Liver (tissue), 9 donors: ENCODE results near the gene CGB7. TPM values are rescaled to one million over a fixed set of nuclear protein-coding genes. Genes with fewer than 3 reads are reported as not detected.

Experiments used
- DNase-seq: peaks from one replicate; pipeline ENCODE4 v3.0.0-alpha.2; 2017; ENCODE audit warnings: low spot score
- H3K27ac ChIP-seq, 2 donors: one replicate each; pipeline ENCODE4 v1.7.0; 2013; ENCODE audit warnings: inconsistent platforms in 2 of 2, low read length in 2 of 2, control low read depth in 1 of 2, low read depth in 1 of 2, mild to moderate bottlenecking in 1 of 2
- H3K27me3 ChIP-seq, 4 donors: one replicate each; pipeline versions ENCODE4 v1.6.1 to v1.7.0; 2013; ENCODE audit warnings: low read length in 3 of 4, inconsistent platforms in 1 of 4, mild to moderate bottlenecking in 1 of 4, moderate library complexity in 1 of 4; ENCODE audit not compliant: control insufficient read depth in 4 of 4, insufficient read depth in 4 of 4
- H3K36me3 ChIP-seq, 4 donors: one replicate each; pipeline versions ENCODE4 v1.6.1 to v1.7.0; 2013; ENCODE audit warnings: low read length in 3 of 4, mild to moderate bottlenecking in 3 of 4, low read depth in 1 of 4, moderate library complexity in 1 of 4; ENCODE audit not compliant: control insufficient read depth in 4 of 4, insufficient read depth in 3 of 4
- H3K4me1 ChIP-seq, 4 donors: one replicate each; pipeline versions ENCODE4 v1.6.1 to v1.7.0; 2013; ENCODE audit warnings: low read length in 3 of 4, mild to moderate bottlenecking in 3 of 4, moderate library complexity in 1 of 4; ENCODE audit not compliant: control insufficient read depth in 4 of 4, insufficient read depth in 4 of 4
- H3K4me3 ChIP-seq, 3 donors: one replicate each; pipeline versions ENCODE4 v1.6.1 to v1.7.0; 2013; ENCODE audit warnings: low read length in 3 of 3, control low read depth in 1 of 3, low read depth in 1 of 3, mild to moderate bottlenecking in 1 of 3
- H3K9ac ChIP-seq, 2 donors: one replicate each; pipeline ENCODE4 v1.7.0; 2013; ENCODE audit warnings: low read length in 2 of 2, mild to moderate bottlenecking in 2 of 2, moderate library complexity in 2 of 2, control low read depth in 1 of 2, low read depth in 1 of 2
- H3K9me3 ChIP-seq, 4 donors: one replicate each; pipeline versions ENCODE4 v1.6.1 to v1.7.0; 2013; ENCODE audit warnings: low read length in 3 of 4; ENCODE audit not compliant: control insufficient read depth in 4 of 4
- FOXA1 ChIP-seq: IDR thresholded peaks from 2 replicates; pipeline ENCODE4 v1.6.1; 2016; ENCODE audit warnings: antibody characterized with exemption
- FOXA2 ChIP-seq: IDR thresholded peaks from 2 replicates; pipeline ENCODE4 v1.6.1; 2016; ENCODE audit warnings: antibody characterized with exemption
- GABPA ChIP-seq, 2 donors: IDR thresholded peaks in 1 of 2; conservative IDR thresholded peaks in 1 of 2; 2 replicates each; pipeline ENCODE4 v1.6.1; 2016; ENCODE audit warnings: antibody characterized with exemption in 2 of 2, mild to moderate bottlenecking in 1 of 2, moderate library complexity in 1 of 2
- HNF4A ChIP-seq, 2 donors: conservative IDR thresholded peaks; 2 replicates each; pipeline ENCODE4 v1.6.1; 2016; ENCODE audit warnings: antibody characterized with exemption in 2 of 2, mild to moderate bottlenecking in 2 of 2
- HNF4G ChIP-seq: IDR thresholded peaks from 2 replicates; pipeline ENCODE4 v1.6.1; 2016; ENCODE audit warnings: antibody characterized with exemption
- JUND ChIP-seq, 2 donors: IDR thresholded peaks; 2 replicates each; pipeline ENCODE4 v1.6.1; 2016; ENCODE audit warnings: antibody characterized with exemption in 2 of 2
- NR2F2 ChIP-seq: IDR thresholded peaks from 2 replicates; pipeline ENCODE4 v1.6.1; 2016; ENCODE audit warnings: antibody characterized with exemption
- SP1 ChIP-seq: IDR thresholded peaks from 2 replicates; pipeline ENCODE4 v1.6.1; 2018; ENCODE audit warnings: antibody characterized with exemption, mild to moderate bottlenecking
- YY1 ChIP-seq: IDR thresholded peaks from 2 replicates; pipeline ENCODE4 v1.6.1; 2016; ENCODE audit warnings: antibody characterized with exemption, mild to moderate bottlenecking
- WGBS: extraction: QIAGEN DNeasy Blood & Tissue Kit; methylation state at CpG from one replicate; pipeline ENCODE4 v1.1.7; 2013; 5-methylcytosine and 5-hydroxymethylcytosine counted together
- polyA plus RNA-seq, 2 donors: library from polyadenylated mRNA; stranded (reverse) in 1 of 2; unstranded in 1 of 2; fragments of 200-250 nt in 1 of 2; fragments of >200 nt in 1 of 2; fragmentation: Nextera tagmentation in 1 of 2; extraction: Ambion mirVana in 1 of 2; gene quantifications; one replicate each; pipeline versions ENCODE4 v1.2.1 to v1.2.3, GENCODE V29; 2013 to 2015
- total RNA-seq, 2 donors: library from RNA; depleted of rRNA; stranded (reverse); fragments of >200 nt; gene quantifications; one replicate each; pipeline ENCODE4 v1.2.3, GENCODE V29; 2014
- TF ChIP-seq, protein P1 (sequence below): IDR thresholded peaks from 2 replicates; pipeline ENCODE4 v1.6.1; 2016; ENCODE audit warnings: antibody characterized with exemption
- TF ChIP-seq, protein P2 (sequence below): IDR thresholded peaks from 2 replicates; pipeline ENCODE4 v1.6.1; 2016; ENCODE audit warnings: antibody characterized with exemption, mild to moderate bottlenecking
- TF ChIP-seq, protein P3 (sequence below): fragments of 150-350 bp; IDR thresholded peaks from 2 replicates; pipeline ENCODE4 v1.5.1; 2017; ENCODE audit warnings: improper control_type of control experiment, low read depth, low read length; ENCODE audit not compliant: missing input control
- donor health status: healthy.
- donor health status: healthy.
- donor health status: healthy.
- donor health status: healthy.
- donor health status: healthy.

Gene CGB7
- total and polyA plus RNA-seq, 4 donors, result not detected

DNA sequence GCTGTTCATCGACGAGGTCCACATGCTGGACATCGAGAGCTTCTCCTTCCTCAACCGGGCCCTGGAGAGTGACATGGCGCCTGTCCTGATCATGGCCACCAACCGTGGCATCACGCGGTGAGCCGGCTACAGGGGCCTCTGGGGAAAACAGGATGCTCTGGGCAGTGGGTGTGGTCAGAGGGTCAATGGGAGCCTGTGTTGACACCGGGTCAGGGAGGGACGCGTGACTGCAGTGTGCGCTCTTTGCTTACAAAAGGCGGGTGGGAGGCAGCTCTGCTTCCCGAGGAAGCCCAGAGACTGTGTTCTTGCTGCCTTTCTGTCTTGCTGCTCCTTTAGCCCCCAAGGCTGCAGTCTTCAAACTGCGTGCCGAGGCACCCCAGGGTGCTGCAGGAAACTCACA, 46.4 kb downstream of the CGB7 start:
- DNase-seq, result no peak
- peaks cover 6 to 59% (median 18%) of the 10 kb centered on the region in 4 donors for H3K36me3 ChIP-seq
- no peak for TF ChIP-seq YY1
- no peaks in the 10 kb centered on the region for H3K27me3 ChIP-seq
- H3K9me3 ChIP-seq, result no peaks in the 10 kb centered on the region
- no peak overlapping the region for H3K9ac ChIP-seq
- H3K4me1 ChIP-seq, result no peaks in the 10 kb centered on the region
- no peak overlapping the region for H3K27ac ChIP-seq
- WGBS, result 91% methylated on average over 17 of the region's 17 CpGs
- no peak overlapping the region for H3K4me3 ChIP-seq

DNA sequence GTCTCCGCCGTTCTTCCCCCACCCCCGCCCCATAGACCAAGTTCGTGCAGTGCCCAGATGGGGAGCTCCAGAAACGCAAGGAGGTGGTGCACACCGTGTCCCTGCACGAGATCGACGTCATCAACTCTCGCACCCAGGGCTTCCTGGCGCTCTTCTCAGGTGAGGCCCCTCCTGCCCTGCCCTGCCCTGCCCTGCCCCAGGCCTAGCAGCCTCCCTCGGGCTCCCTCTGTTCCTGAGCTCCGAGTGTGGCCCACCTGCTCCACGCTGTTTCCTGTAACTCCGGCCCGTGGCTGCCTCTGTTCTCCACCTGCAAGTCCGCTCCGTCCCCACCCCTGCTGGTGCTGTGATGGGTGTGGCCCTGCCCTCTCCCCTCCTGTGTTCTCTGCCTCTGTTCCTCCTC, 47.1 kb downstream of the CGB7 start:
- Histone ChIP-seq H3K4me3 (no peak overlapping the region), H3K27me3 (no peaks in the 10 kb centered on the region), H3K4me1 (no peaks in the 10 kb centered on the region), H3K36me3 (peaks cover 6 to 62% (median 19%) of the 10 kb centered on the region in 4 donors), H3K9me3 (no peaks in the 10 kb centered on the region), H3K9ac (no peak overlapping the region), H3K27ac (no peak overlapping the region)
- WGBS, result 92% methylated on average over 18 of the region's 18 CpGs
- no peak for DNase-seq
- TF ChIP-seq YY1 (no peak), SP1 (no peak), HNF4G (no peak), NR2F2 (no peak), JUND (IDR thresholded peaks at IDR 0.05) (no peak)

DNA sequence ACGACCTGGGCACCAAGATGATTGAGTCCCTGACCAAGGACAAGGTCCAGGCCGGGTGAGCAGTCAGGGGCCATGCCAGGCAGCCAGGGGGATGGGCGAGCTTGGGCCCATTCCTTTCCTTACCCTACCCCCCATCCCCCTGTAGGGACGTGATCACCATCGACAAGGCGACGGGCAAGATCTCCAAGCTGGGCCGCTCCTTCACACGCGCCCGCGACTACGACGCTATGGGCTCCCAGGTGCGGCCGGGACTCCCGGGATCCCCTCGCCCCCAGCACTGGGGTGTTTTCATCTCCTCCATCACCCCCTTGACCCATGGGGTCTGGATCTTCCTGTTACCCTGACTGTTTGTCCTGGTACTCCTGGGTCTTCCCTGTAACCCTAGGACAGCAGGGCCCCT, 47.7 kb downstream of the CGB7 start:
- TF ChIP-seq FOXA1, result no peak
- peaks cover 10 to 60% (median 23%) of the 10 kb centered on the region in 4 donors for H3K36me3 ChIP-seq

DNA sequence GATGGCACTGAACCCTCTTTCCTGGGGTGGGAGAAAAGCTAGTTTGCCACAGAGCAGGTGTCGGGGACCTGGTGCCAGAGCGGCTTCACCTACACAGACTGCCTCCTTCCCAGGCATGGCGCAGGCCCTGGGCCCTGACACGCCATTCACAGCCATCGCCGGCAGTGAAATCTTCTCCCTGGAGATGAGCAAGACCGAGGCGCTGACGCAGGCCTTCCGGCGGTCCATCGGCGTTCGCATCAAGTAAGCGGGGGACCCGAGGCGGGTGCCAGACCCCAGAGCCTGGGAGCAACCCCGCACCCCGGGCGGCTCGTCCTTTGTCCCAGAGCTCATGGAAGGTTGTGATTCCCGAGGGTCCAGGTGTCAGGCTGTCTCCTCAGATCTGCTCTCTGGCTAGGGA, 50.6 kb downstream of the CGB7 start:
- Histone ChIP-seq H3K9me3 (no peaks in the 10 kb centered on the region), H3K9ac (no peak overlapping the region), H3K36me3 (peaks cover 13 to 62% (median 29%) of the 10 kb centered on the region in 4 donors), H3K4me3 (no peak overlapping the region), H3K27me3 (no peaks in the 10 kb centered on the region), H3K27ac (no peak overlapping the region), H3K4me1 (no peaks in the 10 kb centered on the region)
- WGBS, result 98% methylated on average over 22 of the region's 22 CpGs
- TF ChIP-seq, protein P1, sequence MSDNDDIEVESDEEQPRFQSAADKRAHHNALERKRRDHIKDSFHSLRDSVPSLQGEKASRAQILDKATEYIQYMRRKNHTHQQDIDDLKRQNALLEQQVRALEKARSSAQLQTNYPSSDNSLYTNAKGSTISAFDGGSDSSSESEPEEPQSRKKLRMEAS, result no peak
- DNase-seq, result no peak

More for the DNA sequence above, 47.7 kb downstream of the CGB7 start:
- H3K4me3 ChIP-seq, result no peak overlapping the region
- DNase-seq, result no peak
- H3K27ac ChIP-seq, result no peak overlapping the region
- H3K9me3 ChIP-seq, result no peaks in the 10 kb centered on the region
- WGBS, result 96% methylated on average over 18 of the region's 18 CpGs
- H3K4me1 ChIP-seq, result no peaks in the 10 kb centered on the region
- H3K9ac ChIP-seq, result no peak overlapping the region
- no peaks in the 10 kb centered on the region for H3K27me3 ChIP-seq

DNA sequence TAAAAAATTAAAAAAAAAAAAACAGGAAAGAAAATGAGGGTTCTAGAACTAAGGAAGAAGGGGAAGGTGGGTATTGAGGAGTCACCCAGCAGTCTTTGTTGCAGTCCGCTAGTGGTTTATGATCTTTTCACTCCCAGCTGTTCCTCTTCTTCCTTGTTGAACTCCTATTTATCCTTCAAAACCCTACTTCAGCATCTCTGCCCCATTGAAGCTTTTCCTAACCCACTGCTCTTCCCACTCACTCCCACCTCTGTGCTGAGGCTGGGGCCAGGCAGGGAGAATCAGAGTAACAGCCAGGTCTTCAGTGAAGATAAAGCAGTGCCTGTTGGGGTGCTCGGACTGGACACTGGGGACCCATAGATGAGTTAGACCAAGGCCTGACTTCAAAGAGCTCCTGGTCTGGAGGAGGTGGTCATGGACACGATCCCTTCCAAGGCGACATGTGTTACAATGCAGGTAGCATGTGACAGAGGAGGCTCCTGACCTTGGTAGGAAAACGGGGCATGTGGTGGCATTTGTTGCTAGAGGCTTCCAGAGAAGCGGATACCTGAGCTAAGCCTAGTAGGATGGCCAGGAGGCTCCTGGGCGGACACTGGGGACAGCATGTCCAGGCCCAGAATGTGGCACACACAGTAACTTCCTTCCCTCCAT, 52.5 kb downstream of the CGB7 start:
- no peak overlapping the region for H3K27ac ChIP-seq
- no peaks in the 10 kb centered on the region for H3K9me3 ChIP-seq
- 98% methylated on average over 7 of the region's 7 CpGs for WGBS
- no peaks in the 10 kb centered on the region for H3K4me1 ChIP-seq
- DNase-seq, result no peak
- H3K4me3 ChIP-seq, result no peak overlapping the region
- peaks cover 15 to 47% (median 26%) of the 10 kb centered on the region in 4 donors for H3K36me3 ChIP-seq
- no peak overlapping the region for H3K9ac ChIP-seq
- no peaks in the 10 kb centered on the region for H3K27me3 ChIP-seq
- TF ChIP-seq SP1 (no peak), FOXA1 (no peak), GABPA (IDR thresholded peaks at IDR 0.05 in 1 of 2, conservative IDR thresholded peaks at IDR 0.05 in 1 of 2) (no peak), JUND (IDR thresholded peaks at IDR 0.05) (no peak), HNF4A (conservative IDR thresholded peaks at IDR 0.05) (no peak), YY1 (no peak), FOXA2 (no peak)
- TF ChIP-seq, protein P2, sequence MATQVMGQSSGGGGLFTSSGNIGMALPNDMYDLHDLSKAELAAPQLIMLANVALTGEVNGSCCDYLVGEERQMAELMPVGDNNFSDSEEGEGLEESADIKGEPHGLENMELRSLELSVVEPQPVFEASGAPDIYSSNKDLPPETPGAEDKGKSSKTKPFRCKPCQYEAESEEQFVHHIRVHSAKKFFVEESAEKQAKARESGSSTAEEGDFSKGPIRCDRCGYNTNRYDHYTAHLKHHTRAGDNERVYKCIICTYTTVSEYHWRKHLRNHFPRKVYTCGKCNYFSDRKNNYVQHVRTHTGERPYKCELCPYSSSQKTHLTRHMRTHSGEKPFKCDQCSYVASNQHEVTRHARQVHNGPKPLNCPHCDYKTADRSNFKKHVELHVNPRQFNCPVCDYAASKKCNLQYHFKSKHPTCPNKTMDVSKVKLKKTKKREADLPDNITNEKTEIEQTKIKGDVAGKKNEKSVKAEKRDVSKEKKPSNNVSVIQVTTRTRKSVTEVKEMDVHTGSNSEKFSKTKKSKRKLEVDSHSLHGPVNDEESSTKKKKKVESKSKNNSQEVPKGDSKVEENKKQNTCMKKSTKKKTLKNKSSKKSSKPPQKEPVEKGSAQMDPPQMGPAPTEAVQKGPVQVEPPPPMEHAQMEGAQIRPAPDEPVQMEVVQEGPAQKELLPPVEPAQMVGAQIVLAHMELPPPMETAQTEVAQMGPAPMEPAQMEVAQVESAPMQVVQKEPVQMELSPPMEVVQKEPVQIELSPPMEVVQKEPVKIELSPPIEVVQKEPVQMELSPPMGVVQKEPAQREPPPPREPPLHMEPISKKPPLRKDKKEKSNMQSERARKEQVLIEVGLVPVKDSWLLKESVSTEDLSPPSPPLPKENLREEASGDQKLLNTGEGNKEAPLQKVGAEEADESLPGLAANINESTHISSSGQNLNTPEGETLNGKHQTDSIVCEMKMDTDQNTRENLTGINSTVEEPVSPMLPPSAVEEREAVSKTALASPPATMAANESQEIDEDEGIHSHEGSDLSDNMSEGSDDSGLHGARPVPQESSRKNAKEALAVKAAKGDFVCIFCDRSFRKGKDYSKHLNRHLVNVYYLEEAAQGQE, result no peak
- TF ChIP-seq, protein P3, sequence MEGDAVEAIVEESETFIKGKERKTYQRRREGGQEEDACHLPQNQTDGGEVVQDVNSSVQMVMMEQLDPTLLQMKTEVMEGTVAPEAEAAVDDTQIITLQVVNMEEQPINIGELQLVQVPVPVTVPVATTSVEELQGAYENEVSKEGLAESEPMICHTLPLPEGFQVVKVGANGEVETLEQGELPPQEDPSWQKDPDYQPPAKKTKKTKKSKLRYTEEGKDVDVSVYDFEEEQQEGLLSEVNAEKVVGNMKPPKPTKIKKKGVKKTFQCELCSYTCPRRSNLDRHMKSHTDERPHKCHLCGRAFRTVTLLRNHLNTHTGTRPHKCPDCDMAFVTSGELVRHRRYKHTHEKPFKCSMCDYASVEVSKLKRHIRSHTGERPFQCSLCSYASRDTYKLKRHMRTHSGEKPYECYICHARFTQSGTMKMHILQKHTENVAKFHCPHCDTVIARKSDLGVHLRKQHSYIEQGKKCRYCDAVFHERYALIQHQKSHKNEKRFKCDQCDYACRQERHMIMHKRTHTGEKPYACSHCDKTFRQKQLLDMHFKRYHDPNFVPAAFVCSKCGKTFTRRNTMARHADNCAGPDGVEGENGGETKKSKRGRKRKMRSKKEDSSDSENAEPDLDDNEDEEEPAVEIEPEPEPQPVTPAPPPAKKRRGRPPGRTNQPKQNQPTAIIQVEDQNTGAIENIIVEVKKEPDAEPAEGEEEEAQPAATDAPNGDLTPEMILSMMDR, result no peak
- TF ChIP-seq, protein P1, result no peak
